ENCODE measurements around the gene PLA2G1B.
A peak's percentile ranks its signal among the peaks of the same experiment; 100 is the strongest.

The PLA2G1B gene

GRCh38 chr12:120350576-120351350 lies 23.2 kb upstream of the PLA2G1B start:
- H2AFZ ChIP-seq (ENCODE audit: insufficient read depth, low read length, poor library complexity): no peak overlapping the region
- no peak overlapping the region for H2BK5ac ChIP-seq (ENCODE audit: low read depth, low read length, poor library complexity)
- no peak overlapping the region for H4K91ac ChIP-seq (ENCODE audit: low read depth, low read length)
- no peak overlapping the region for H3K4me2 ChIP-seq (ENCODE audit: low read length)
- H3K79me1 ChIP-seq (ENCODE audit: low read length): no peaks in the 10 kb centered on the region
- no CpG with 5 or more reads among the region's 19 CpGs for WGBS (ENCODE audit: extremely low coverage, insufficient coverage, insufficient read length)
- DNase-seq: no peak
- H3K14ac ChIP-seq (ENCODE audit: low read length): no peak overlapping the region
- peaks cover 0 to 2% of the 10 kb centered on the region in 2 experiments for H3K4me1 ChIP-seq (ENCODE audit: control insufficient read depth in 1 of 2, insufficient read depth in 2 of 2, low read length in 2 of 2)
- H4K12ac ChIP-seq (ENCODE audit: low read depth, low read length): peak overlapping the region; percentile 44
- no peak overlapping the region for H3K27ac ChIP-seq (ENCODE audit: low read depth, low read length)
- H3K4ac ChIP-seq (ENCODE audit: low read depth, low read length): no peak overlapping the region
- no peak overlapping the region for H3K9ac ChIP-seq (ENCODE audit: low read length)
- no peak overlapping the region for H2BK12ac ChIP-seq (ENCODE audit: low read length)
- H3K9me3 ChIP-seq (ENCODE audit: insufficient read depth, low read depth, low read length): peaks cover 2% of the 10 kb centered on the region
- no peaks in the 10 kb centered on the region for H3K79me2 ChIP-seq (ENCODE audit: control insufficient read depth, insufficient read depth, low read length, poor library complexity)
- H3K23ac ChIP-seq (ENCODE audit: low read length): no peak overlapping the region
- no peak overlapping the region for H3K18ac ChIP-seq (ENCODE audit: low read length)
- no peak overlapping the region for H4K8ac ChIP-seq (ENCODE audit: low read depth, low read length)
- no peaks in the 10 kb centered on the region for H3K27me3 ChIP-seq (ENCODE audit: insufficient read depth, low read length)
- no peak overlapping the region for H2BK120ac ChIP-seq (ENCODE audit: insufficient read depth, low read length, poor library complexity)
- H3K4me3 ChIP-seq (ENCODE audit: low read depth, low read length): no peak overlapping the region
- peaks cover 23 to 27% of the 10 kb centered on the region in 2 experiments for H3K36me3 ChIP-seq (ENCODE audit: control insufficient read depth in 1 of 2, insufficient read depth in 2 of 2, low read length in 2 of 2)
- no peak overlapping the region for H2AK5ac ChIP-seq (ENCODE audit: low read length)

- H3K18ac ChIP-seq (ENCODE audit: low read length): no peak overlapping the region
- no CpG with 5 or more reads among the region's 11 CpGs for WGBS (ENCODE audit: extremely low coverage, insufficient coverage, insufficient read length)
- H3K9me3 ChIP-seq (ENCODE audit: insufficient read depth, low read depth, low read length): peaks cover 2% of the 10 kb centered on the region
- H3K4me1 ChIP-seq (ENCODE audit: control insufficient read depth in 1 of 2, insufficient read depth in 2 of 2, low read length in 2 of 2): peaks cover 0 to 2% of the 10 kb centered on the region in 2 experiments
- no peak overlapping the region for H3K4ac ChIP-seq (ENCODE audit: low read depth, low read length)
- no peak overlapping the region for H4K12ac ChIP-seq (ENCODE audit: low read depth, low read length)
- no peak overlapping the region for H4K91ac ChIP-seq (ENCODE audit: low read depth, low read length)
- no peaks in the 10 kb centered on the region for H3K27me3 ChIP-seq (ENCODE audit: insufficient read depth, low read length)
- H3K36me3 ChIP-seq (ENCODE audit: control insufficient read depth in 1 of 2, insufficient read depth in 2 of 2, low read length in 2 of 2): peaks cover 31 to 39% of the 10 kb centered on the region in 2 experiments
- H2AFZ ChIP-seq (ENCODE audit: insufficient read depth, low read length, poor library complexity): no peak overlapping the region
- no peak overlapping the region for H2BK12ac ChIP-seq (ENCODE audit: low read length)
- H3K9ac ChIP-seq (ENCODE audit: low read length): no peak overlapping the region
- H4K8ac ChIP-seq (ENCODE audit: low read depth, low read length): no peak overlapping the region
- no peak overlapping the region for H2BK120ac ChIP-seq (ENCODE audit: insufficient read depth, low read length, poor library complexity)
- peak overlapping the region; percentile 10 for H3K4me3 ChIP-seq (ENCODE audit: low read depth, low read length)
- H3K4me2 ChIP-seq (ENCODE audit: low read length): no peak overlapping the region
- H3K79me2 ChIP-seq (ENCODE audit: control insufficient read depth, insufficient read depth, low read length, poor library complexity): no peaks in the 10 kb centered on the region
- DNase-seq: no peak
- H3K14ac ChIP-seq (ENCODE audit: low read length): no peak overlapping the region
- no peak overlapping the region for H2BK5ac ChIP-seq (ENCODE audit: low read depth, low read length, poor library complexity)
- H2AK5ac ChIP-seq (ENCODE audit: low read length): no peak overlapping the region
- no peaks in the 10 kb centered on the region for H3K79me1 ChIP-seq (ENCODE audit: low read length)
- H3K27ac ChIP-seq (ENCODE audit: low read depth, low read length): no peak overlapping the region
- no peak overlapping the region for H3K23ac ChIP-seq (ENCODE audit: low read length)
Observed at GRCh38 chr12:120347766-120348165, 20.2 kb upstream of the PLA2G1B start.

GRCh38 chr12:120346681-120347080 lies 19.1 kb upstream of the PLA2G1B start:
- Histone ChIP-seq H3K79me1 (ENCODE audit: low read length) (no peaks in the 10 kb centered on the region), H4K8ac (ENCODE audit: low read depth, low read length) (no peak overlapping the region), H3K14ac (ENCODE audit: low read length) (no peak overlapping the region), H3K4me3 (ENCODE audit: low read depth, low read length) (no peak overlapping the region), H2BK12ac (ENCODE audit: low read length) (no peak overlapping the region), H3K18ac (ENCODE audit: low read length) (no peak overlapping the region), H2BK5ac (ENCODE audit: low read depth, low read length, poor library complexity) (no peak overlapping the region), H3K36me3 (ENCODE audit: control insufficient read depth in 1 of 2, insufficient read depth in 2 of 2, low read length in 2 of 2) (peaks cover 31 to 37% of the 10 kb centered on the region in 2 experiments), H2AFZ (ENCODE audit: insufficient read depth, low read length, poor library complexity) (no peak overlapping the region), H2AK5ac (ENCODE audit: low read length) (no peak overlapping the region), H2BK120ac (ENCODE audit: insufficient read depth, low read length, poor library complexity) (no peak overlapping the region), H4K91ac (ENCODE audit: low read depth, low read length) (no peak overlapping the region), H3K4me2 (ENCODE audit: low read length) (no peak overlapping the region), H3K27ac (ENCODE audit: low read depth, low read length) (no peak overlapping the region), H3K79me2 (ENCODE audit: control insufficient read depth, insufficient read depth, low read length, poor library complexity) (no peaks in the 10 kb centered on the region), H4K12ac (ENCODE audit: low read depth, low read length) (no peak overlapping the region), H3K27me3 (ENCODE audit: insufficient read depth, low read length) (no peaks in the 10 kb centered on the region), H3K4ac (ENCODE audit: low read depth, low read length) (no peak overlapping the region), H3K9ac (ENCODE audit: low read length) (no peak overlapping the region), H3K4me1 (ENCODE audit: control insufficient read depth in 1 of 2, insufficient read depth in 2 of 2, low read length in 2 of 2) (peaks cover 0 to 2% of the 10 kb centered on the region in 2 experiments), H3K9me3 (ENCODE audit: insufficient read depth, low read depth, low read length) (peaks cover 2% of the 10 kb centered on the region), H3K23ac (ENCODE audit: low read length) (no peak overlapping the region)
- no peak for DNase-seq
- WGBS (ENCODE audit: extremely low coverage, insufficient coverage, insufficient read length): no CpG with 5 or more reads among the region's 7 CpGs

GRCh38 chr12:120346031-120346430 lies 18.5 kb upstream of the PLA2G1B start:
- Histone ChIP-seq H3K18ac (ENCODE audit: low read length) (no peak overlapping the region), H3K14ac (ENCODE audit: low read length) (no peak overlapping the region), H3K4me2 (ENCODE audit: low read length) (no peak overlapping the region), H2AFZ (ENCODE audit: insufficient read depth, low read length, poor library complexity) (no peak overlapping the region), H3K4me3 (ENCODE audit: low read depth, low read length) (no peak overlapping the region), H3K27me3 (ENCODE audit: insufficient read depth, low read length) (no peaks in the 10 kb centered on the region), H3K4me1 (ENCODE audit: control insufficient read depth in 1 of 2, insufficient read depth in 2 of 2, low read length in 2 of 2) (peaks cover 0 to 2% of the 10 kb centered on the region in 2 experiments), H2BK12ac (ENCODE audit: low read length) (no peak overlapping the region), H3K79me1 (ENCODE audit: low read length) (no peaks in the 10 kb centered on the region), H4K12ac (ENCODE audit: low read depth, low read length) (no peak overlapping the region), H3K36me3 (ENCODE audit: control insufficient read depth in 1 of 2, insufficient read depth in 2 of 2, low read length in 2 of 2) (peaks cover 27 to 33% of the 10 kb centered on the region in 2 experiments), H3K23ac (ENCODE audit: low read length) (no peak overlapping the region), H2BK120ac (ENCODE audit: insufficient read depth, low read length, poor library complexity) (no peak overlapping the region), H3K9me3 (ENCODE audit: insufficient read depth, low read depth, low read length) (peaks cover 2% of the 10 kb centered on the region), H4K8ac (ENCODE audit: low read depth, low read length) (no peak overlapping the region), H3K9ac (ENCODE audit: low read length) (no peak overlapping the region), H2BK5ac (ENCODE audit: low read depth, low read length, poor library complexity) (no peak overlapping the region), H2AK5ac (ENCODE audit: low read length) (no peak overlapping the region), H4K91ac (ENCODE audit: low read depth, low read length) (no peak overlapping the region), H3K4ac (ENCODE audit: low read depth, low read length) (no peak overlapping the region), H3K27ac (ENCODE audit: low read depth, low read length) (no peak overlapping the region), H3K79me2 (ENCODE audit: control insufficient read depth, insufficient read depth, low read length, poor library complexity) (no peaks in the 10 kb centered on the region)
- no CpG with 5 or more reads among the region's 15 CpGs for WGBS (ENCODE audit: extremely low coverage, insufficient coverage, insufficient read length)
- no peak for DNase-seq

All from trophoblast cell (in vitro differentiated cells and primary cell).